Liver (tissue), 3 donors: ENCODE measurements around the gene ATL1.

ENCODE experiments used
- CTCF ChIP-seq: fragments of 150-350 bp; IDR thresholded peaks from 2 replicates; pipeline ENCODE4 v1.5.1; 2017; ENCODE audit warnings: improper control_type of control experiment, low read depth, low read length; ENCODE audit not compliant: missing input control
- EGR1 ChIP-seq, 2 donors: IDR thresholded peaks; 2 replicates each; pipeline ENCODE4 v1.6.1; 2016 to 2018; ENCODE audit warnings: antibody characterized with exemption in 2 of 2, low read depth in 2 of 2
- MAX ChIP-seq: IDR thresholded peaks from 2 replicates; pipeline ENCODE4 v1.6.1; 2016; ENCODE audit warnings: antibody characterized with exemption
- RAD21 ChIP-seq, 2 donors: IDR thresholded peaks; 2 replicates each; pipeline ENCODE4 v1.6.1; 2016; ENCODE audit warnings: antibody characterized with exemption in 2 of 2, mild to moderate bottlenecking in 2 of 2
- REST ChIP-seq: IDR thresholded peaks from 2 replicates; pipeline ENCODE4 v1.6.1; 2016; ENCODE audit warnings: antibody characterized with exemption, mild to moderate bottlenecking
- donor health status: healthy.
- donor health status: healthy.

- TF ChIP-seq MAX: no peak
- TF ChIP-seq EGR1 (IDR thresholded peaks at IDR 0.05; ENCODE audit: low read depth in 2 of 2): no peak
- no peak for TF ChIP-seq CTCF
- TF ChIP-seq RAD21 (IDR thresholded peaks at IDR 0.05): no peak
- no peak for TF ChIP-seq REST
Observed at GRCh38 chr14:50608302-50608851, 48.4 kb downstream of the ATL1 start.
